Activated T-cell treated with anti-CD3 and anti-CD28 coated beads for 4 hours (primary cell): ENCODE results near the gene UPK3A.
"Not testable (repeated sequence)": the region's sequence is repeated elsewhere in the genome, so short reads cannot be mapped to it uniquely, and the experiment has no call there.

Experiments used
- DNase-seq: peaks from one replicate; pipeline ENCODE4 v3.0.0-alpha.2; 2020

Gene UPK3A

GRCh38 chr22:45284705-45285262, at the start of gene UPK3A:
Gene UPK3A, plus strand, starts transcription at chr22:45284949. Its CDS starts 65 bp downstream, at chr22:45285014.
- peak; percentile 40 for DNase-seq

- DNase-seq, result no peak
These were observed 49.5 kb upstream of the UPK3A start for GRCh38 chr22:45235101-45235777.

GRCh38 chr22:45235851-45236342, 48.9 kb upstream of the UPK3A start:
- DNase-seq, result no peak

- no peak for DNase-seq
These were observed 47.4 kb upstream of the UPK3A start for GRCh38 chr22:45237065-45237990.

- no peak for DNase-seq
These were observed 46.4 kb upstream of the UPK3A start for GRCh38 chr22:45238076-45238956.

GRCh38 chr22:45238957-45239680, 45.6 kb upstream of the UPK3A start:
- DNase-seq, result no peak

- DNase-seq, result no peak
These were observed 45.1 kb upstream of the UPK3A start for GRCh38 chr22:45239681-45240051.

GRCh38 chr22:45240104-45240809, 44.5 kb upstream of the UPK3A start:
- peak; percentile 18 for DNase-seq

GRCh38 chr22:45240810-45241631, 43.7 kb upstream of the UPK3A start, which contains the start of gene KIAA0930:
Gene KIAA0930, minus strand, starts transcription at chr22:45240894. Its CDS starts 191 bp downstream, at chr22:45240703.
- DNase-seq, result peak; percentile 77

GRCh38 chr22:45242778-45243191, 42.0 kb upstream of the UPK3A start:
- no peak for DNase-seq

- DNase-seq, result no peak
These were observed 39.8 kb upstream of the UPK3A start for GRCh38 chr22:45244916-45245315.

- DNase-seq, result no peak
These were observed 38.4 kb upstream of the UPK3A start for GRCh38 chr22:45246060-45246985.

GRCh38 chr22:45248832-45249561, 35.8 kb upstream of the UPK3A start:
- no peak for DNase-seq

- DNase-seq, result no peak
These were observed 32.9 kb upstream of the UPK3A start for GRCh38 chr22:45251825-45252224.

GRCh38 chr22:45253039-45253641, 31.6 kb upstream of the UPK3A start:
- no peak for DNase-seq

- no peak for DNase-seq
These were observed 30.4 kb upstream of the UPK3A start for GRCh38 chr22:45254388-45254787.

GRCh38 chr22:45254789-45255278, 29.9 kb upstream of the UPK3A start:
- DNase-seq, result no peak

GRCh38 chr22:45257941-45258340, 26.8 kb upstream of the UPK3A start:
- not testable (repeated sequence) for DNase-seq
